Measurements from ENCODE around the gene PRKCE.

Gene PRKCE

GRCh38 chr2:46008091-46008870 lies 356.8 kb downstream of the PRKCE start:
- DNase-seq = no peak

GRCh38 chr2:46009315-46009714 lies 357.8 kb downstream of the PRKCE start:
- no peak for DNase-seq

- DNase-seq = no peak
Observed at GRCh38 chr2:46009772-46010171, 358.3 kb downstream of the PRKCE start.

GRCh38 chr2:46010223-46010924 lies 358.9 kb downstream of the PRKCE start:
- DNase-seq = no peak

- DNase-seq = peak; percentile 41
Observed at GRCh38 chr2:46010925-46011490, 359.5 kb downstream of the PRKCE start.

GRCh38 chr2:46012618-46013240 lies 361.3 kb downstream of the PRKCE start:
- no peak for DNase-seq

- DNase-seq = no peak
Observed at GRCh38 chr2:46013726-46014125, 362.3 kb downstream of the PRKCE start.

- DNase-seq = no peak
Observed at GRCh38 chr2:46014911-46015654, 363.6 kb downstream of the PRKCE start.

- no peak for DNase-seq
Observed at GRCh38 chr2:46015671-46016070, 364.2 kb downstream of the PRKCE start.

GRCh38 chr2:46016091-46016490 lies 364.6 kb downstream of the PRKCE start:
- no peak for DNase-seq

GRCh38 chr2:46018773-46019591 lies 367.5 kb downstream of the PRKCE start:
- DNase-seq = no peak

GRCh38 chr2:46020416-46020815 lies 368.9 kb downstream of the PRKCE start:
- DNase-seq = no peak

GRCh38 chr2:46023165-46023854 lies 371.8 kb downstream of the PRKCE start:
- DNase-seq = no peak

- DNase-seq = no peak
Observed at GRCh38 chr2:46024146-46024779, 372.8 kb downstream of the PRKCE start.

- no peak for DNase-seq
Observed at GRCh38 chr2:46025081-46025480, 373.6 kb downstream of the PRKCE start.

- DNase-seq = no peak
Observed at GRCh38 chr2:46025676-46026075, 374.2 kb downstream of the PRKCE start.

GRCh38 chr2:46026431-46026830 lies 375.0 kb downstream of the PRKCE start:
- DNase-seq = no peak

GRCh38 chr2:46029332-46029811 lies 377.9 kb downstream of the PRKCE start:
- no peak for DNase-seq

GRCh38 chr2:46030330-46030729 lies 378.9 kb downstream of the PRKCE start:
- no peak for DNase-seq

GRCh38 chr2:46032161-46032813 lies 380.8 kb downstream of the PRKCE start:
- DNase-seq = no peak
